ENCODE data around the gene RPL38. TPM values are rescaled to one million over a fixed set of nuclear protein-coding genes. Genes with fewer than 3 reads are reported as not detected.
A peak's percentile ranks its signal among the peaks of the same experiment; 100 is the strongest.
"Not testable (repeated sequence)": the region's sequence is repeated elsewhere in the genome, so short reads cannot be mapped to it uniquely, and the experiment has no call there.

Gene RPL38
- total and polyA plus RNA-seq, 5 donors, result 647 to 1,420 (median 752) TPM

- no peak for DNase-seq
- H3K4me1 ChIP-seq (ENCODE audit: control insufficient read depth, insufficient read depth, low read length), result no peaks in the 10 kb centered on the region
- H3K27ac ChIP-seq (ENCODE audit: low read length), result no peak overlapping the region
- no peak for ATAC-seq
- no peaks in the 10 kb centered on the region for H3K9me3 ChIP-seq (ENCODE audit: control insufficient read depth, low read length)
- H3K27me3 ChIP-seq (ENCODE audit: control insufficient read depth, insufficient read depth), result no peaks in the 10 kb centered on the region
- H3K4me3 ChIP-seq (ENCODE audit: low read length), result no peak overlapping the region
- intact Hi-C loops (cut with DNase I), result no loop called here
- 78% methylated on average over 9 of the region's 9 CpGs for WGBS
These were observed 20.1 kb upstream of the RPL38 start for GRCh38 chr17:74183411-74183810.

GRCh38 chr17:74185571-74186185 is 17.8 kb upstream of the RPL38 start:
- Histone ChIP-seq H3K27me3 (ENCODE audit: control insufficient read depth, insufficient read depth) (no peaks in the 10 kb centered on the region), H3K9me3 (ENCODE audit: control insufficient read depth, low read length) (no peaks in the 10 kb centered on the region), H3K4me1 (ENCODE audit: control insufficient read depth, insufficient read depth, low read length) (no peaks in the 10 kb centered on the region), H3K4me3 (ENCODE audit: low read length) (no peak overlapping the region), H3K27ac (ENCODE audit: low read length) (no peak overlapping the region)
- no peak for DNase-seq
- 77% methylated on average over 9 of the region's 9 CpGs for whole genome bisulfite sequencing
- ATAC-seq, result no peak
- intact Hi-C loops (cut with DNase I), result no loop called here

- no peaks in the 10 kb centered on the region for H3K9me3 ChIP-seq (ENCODE audit: control insufficient read depth, low read length)
- H3K4me3 ChIP-seq (ENCODE audit: low read length), result no peak overlapping the region
- ATAC-seq (no peak), DNase-seq (no peak)
- H3K4me1 ChIP-seq (ENCODE audit: control insufficient read depth, insufficient read depth, low read length), result no peaks in the 10 kb centered on the region
- WGBS, result 87% methylated on average over 20 of the region's 20 CpGs
- intact Hi-C loops (cut with DNase I), result no loop called here
- H3K27me3 ChIP-seq (ENCODE audit: control insufficient read depth, insufficient read depth), result no peaks in the 10 kb centered on the region
- H3K27ac ChIP-seq (ENCODE audit: low read length), result no peak overlapping the region
These were observed 17.0 kb upstream of the RPL38 start for GRCh38 chr17:74186498-74186897.

GRCh38 chr17:74187761-74188160 is 15.7 kb upstream of the RPL38 start:
- DNase-seq (no peak), ATAC-seq (no peak)
- Histone ChIP-seq H3K4me1 (ENCODE audit: control insufficient read depth, insufficient read depth, low read length) (no peaks in the 10 kb centered on the region), H3K27ac (ENCODE audit: low read length) (no peak overlapping the region), H3K9me3 (ENCODE audit: control insufficient read depth, low read length) (no peaks in the 10 kb centered on the region), H3K27me3 (ENCODE audit: control insufficient read depth, insufficient read depth) (no peaks in the 10 kb centered on the region), H3K4me3 (ENCODE audit: low read length) (no peak overlapping the region)
- WGBS, result 51% methylated on average over 11 of the region's 11 CpGs
- intact Hi-C loops (cut with DNase I), result no loop called here

- H3K4me3 ChIP-seq (ENCODE audit: low read length); H3K27ac ChIP-seq (ENCODE audit: low read length); H3K9me3 ChIP-seq (ENCODE audit: control insufficient read depth, low read length); DNase-seq; H3K27me3 ChIP-seq (ENCODE audit: control insufficient read depth, insufficient read depth); H3K4me1 ChIP-seq (ENCODE audit: control insufficient read depth, insufficient read depth, low read length); intact Hi-C loops (cut with DNase I); ATAC-seq: not testable (repeated sequence)
- WGBS, result 82% methylated on average over 4 of the region's 4 CpGs
These were observed 14.8 kb upstream of the RPL38 start for GRCh38 chr17:74188687-74189086.

- 42% methylated on average over 2 of the region's 2 CpGs for WGBS
- ATAC-seq (peak; percentile 83 to 84), DNase-seq (no peak)
- H3K9me3 ChIP-seq (ENCODE audit: control insufficient read depth, low read length), result no peaks in the 10 kb centered on the region
- no peak overlapping the region for H3K4me3 ChIP-seq (ENCODE audit: low read length)
- no peaks in the 10 kb centered on the region for H3K27me3 ChIP-seq (ENCODE audit: control insufficient read depth, insufficient read depth)
- intact Hi-C loops (cut with DNase I), result no loop called here
- H3K27ac ChIP-seq (ENCODE audit: low read length), result no peak overlapping the region
- H3K4me1 ChIP-seq (ENCODE audit: control insufficient read depth, insufficient read depth, low read length), result no peaks in the 10 kb centered on the region
These were observed 13.3 kb upstream of the RPL38 start for GRCh38 chr17:74190154-74190553.

GRCh38 chr17:74190807-74191406 is 12.6 kb upstream of the RPL38 start:
- no peaks in the 10 kb centered on the region for H3K9me3 ChIP-seq (ENCODE audit: control insufficient read depth, low read length)
- no peaks in the 10 kb centered on the region for H3K4me1 ChIP-seq (ENCODE audit: control insufficient read depth, insufficient read depth, low read length)
- no peak overlapping the region for H3K27ac ChIP-seq (ENCODE audit: low read length)
- peak in 2 of 3 donors; percentile 54 to 64 for DNase-seq
- WGBS, result 47% methylated on average over 6 of the region's 6 CpGs
- H3K4me3 ChIP-seq (ENCODE audit: low read length), result no peak overlapping the region
- ATAC-seq, result no peak
- H3K27me3 ChIP-seq (ENCODE audit: control insufficient read depth, insufficient read depth), result no peaks in the 10 kb centered on the region
- intact Hi-C loops (cut with DNase I), result no loop called here

DNA sequence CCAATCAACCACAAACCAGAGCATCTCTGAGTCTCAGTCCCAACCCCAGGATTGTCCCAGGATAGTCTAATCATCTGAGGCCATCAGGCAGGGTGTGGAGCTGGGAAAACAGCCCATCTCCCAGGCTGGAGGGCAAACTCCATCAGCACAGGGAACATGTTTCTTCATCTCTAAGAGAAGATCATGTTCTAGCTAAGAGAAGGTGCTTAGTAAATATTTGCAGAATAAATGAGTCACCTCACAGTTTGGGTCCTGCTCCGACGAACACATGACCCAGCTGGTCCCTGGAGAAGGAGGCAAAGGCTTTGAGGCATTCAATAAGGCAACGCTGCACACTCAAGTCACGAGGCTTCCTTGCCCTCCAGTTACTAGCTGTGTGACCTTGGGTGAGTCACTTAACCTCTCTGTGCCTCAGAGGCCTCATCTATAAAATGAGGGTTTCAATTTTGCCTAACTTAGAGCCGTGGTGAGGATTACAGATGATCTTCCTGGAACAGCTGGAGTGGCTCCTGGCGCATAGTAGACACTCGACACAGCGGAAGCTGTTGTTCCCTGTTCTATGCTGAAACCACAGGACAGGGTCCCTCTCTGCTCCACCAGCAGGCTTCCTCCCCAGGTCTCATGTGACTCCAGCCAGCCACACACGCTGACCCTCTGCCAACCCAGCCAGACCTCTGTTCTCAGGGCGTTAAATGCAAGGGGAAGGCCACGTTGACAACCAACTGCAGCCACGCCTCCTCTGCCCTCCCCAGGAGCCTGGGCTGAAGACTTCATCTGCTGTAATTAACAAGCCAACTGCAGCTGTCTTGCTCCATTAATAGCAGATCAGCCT is 10.3 kb upstream of the RPL38 start:
- ATAC-seq, result peak; percentile 51 to 61
- peak; percentile 45 to 80 (median 74) for DNase-seq
- H3K27ac ChIP-seq (ENCODE audit: low read length), result no peak overlapping the region
- no peak overlapping the region for H3K4me3 ChIP-seq (ENCODE audit: low read length)
- H3K4me1 ChIP-seq (ENCODE audit: control insufficient read depth, insufficient read depth, low read length), result no peaks in the 10 kb centered on the region
- 45% methylated on average over 12 of the region's 12 CpGs for WGBS
- H3K27me3 ChIP-seq (ENCODE audit: control insufficient read depth, insufficient read depth), result no peaks in the 10 kb centered on the region
- H3K9me3 ChIP-seq (ENCODE audit: control insufficient read depth, low read length), result no peaks in the 10 kb centered on the region
- intact Hi-C loops (cut with DNase I), result no loop called here

GRCh38 chr17:74194682-74195081 is 8.8 kb upstream of the RPL38 start:
- no peak for ATAC-seq
- H3K27me3 ChIP-seq (ENCODE audit: control insufficient read depth, insufficient read depth), result no peaks in the 10 kb centered on the region
- no peaks in the 10 kb centered on the region for H3K4me1 ChIP-seq (ENCODE audit: control insufficient read depth, insufficient read depth, low read length)
- H3K27ac ChIP-seq (ENCODE audit: low read length), result no peak overlapping the region
- intact Hi-C loops (cut with DNase I), result no loop called here
- no peak overlapping the region for H3K4me3 ChIP-seq (ENCODE audit: low read length)
- no peaks in the 10 kb centered on the region for H3K9me3 ChIP-seq (ENCODE audit: control insufficient read depth, low read length)
- DNase-seq, result peak in 1 of 3 donors; percentile 18
- 74% methylated on average over 9 of the region's 9 CpGs for WGBS

DNA sequence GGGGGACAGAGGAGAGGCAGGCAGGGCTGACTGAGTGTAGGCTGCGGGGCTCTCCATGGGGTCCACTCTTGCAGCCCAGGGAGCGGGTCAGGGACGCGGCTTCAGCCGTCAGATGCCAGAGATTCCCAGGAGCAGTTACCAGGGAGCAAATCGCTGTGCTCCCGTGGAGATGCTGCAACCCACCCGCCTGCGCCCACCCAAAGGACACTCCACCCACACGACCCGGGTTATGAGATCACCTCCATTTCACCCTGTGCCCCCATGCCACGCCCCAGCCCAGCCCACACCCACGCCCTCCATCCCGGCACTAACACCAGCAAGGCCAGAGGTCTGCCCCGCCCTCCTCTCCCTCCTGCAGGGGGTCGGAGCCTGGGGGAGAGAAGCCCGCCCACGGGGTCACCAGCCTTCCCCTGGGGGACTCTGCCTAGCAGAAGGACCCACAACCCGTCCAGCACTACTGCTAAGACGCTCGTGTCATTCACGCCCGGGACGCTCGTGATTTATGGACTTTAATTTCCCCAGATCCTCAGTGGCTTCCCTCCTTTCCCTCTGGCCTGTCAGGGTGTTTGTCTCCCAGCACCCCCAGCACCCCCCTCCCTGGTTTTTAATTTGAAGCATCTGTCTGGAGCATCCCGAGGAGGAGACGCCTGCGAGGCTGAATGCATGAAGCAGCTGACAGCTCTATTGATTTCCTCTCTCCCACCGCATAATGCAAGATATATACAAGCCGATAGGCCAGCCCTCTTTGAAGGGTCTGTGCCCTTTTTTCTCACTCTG is 6.7 kb upstream of the RPL38 start:
- Histone ChIP-seq H3K27me3 (ENCODE audit: control insufficient read depth, insufficient read depth) (no peaks in the 10 kb centered on the region), H3K4me3 (ENCODE audit: low read length) (no peak overlapping the region), H3K9me3 (ENCODE audit: control insufficient read depth, low read length) (no peaks in the 10 kb centered on the region), H3K27ac (ENCODE audit: low read length) (no peak overlapping the region), H3K4me1 (ENCODE audit: control insufficient read depth, insufficient read depth, low read length) (no peaks in the 10 kb centered on the region)
- 46% methylated on average over 30 of the region's 30 CpGs for WGBS
- peak in 1 of 3 donors; percentile 61 for DNase-seq
- intact Hi-C loops (cut with DNase I), result no loop called here
- ATAC-seq, result no peak

DNA sequence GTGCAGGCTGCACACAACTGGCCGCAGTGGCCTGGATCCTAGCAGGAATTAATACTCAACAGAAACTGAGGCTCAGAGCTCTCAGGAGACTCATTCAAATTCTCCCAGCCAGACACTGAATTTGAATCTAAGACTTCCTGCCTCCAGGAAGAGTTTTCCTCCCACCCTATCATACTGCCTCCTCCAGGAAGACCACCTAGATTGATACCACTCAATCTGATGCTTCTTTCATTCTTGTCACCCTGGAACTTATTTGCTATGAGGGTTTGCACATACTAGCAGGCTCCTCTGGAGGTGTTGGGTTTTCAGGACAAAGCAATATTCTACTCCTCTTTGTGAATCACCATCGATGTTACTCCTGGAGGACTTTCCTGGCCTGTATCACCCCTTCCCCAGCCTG is 5.7 kb upstream of the RPL38 start:
- no peak for ATAC-seq
- Histone ChIP-seq H3K27me3 (ENCODE audit: control insufficient read depth, insufficient read depth) (no peaks in the 10 kb centered on the region), H3K9me3 (ENCODE audit: control insufficient read depth, low read length) (no peaks in the 10 kb centered on the region), H3K27ac (ENCODE audit: low read length) (no peak overlapping the region), H3K4me1 (ENCODE audit: control insufficient read depth, insufficient read depth, low read length) (no peaks in the 10 kb centered on the region), H3K4me3 (ENCODE audit: low read length) (no peak overlapping the region)
- intact Hi-C loops (cut with DNase I), result no loop called here
- no peak for DNase-seq
- 95% methylated on average over 2 of the region's 2 CpGs for WGBS

Data from right cardiac atrium (tissue), 5 donors.